Activated B cell treated with CpG ODN at 0.5 μM for 24 hours (primary cell): ENCODE results near the gene RIMBP2. TPM values are rescaled to one million over a fixed set of nuclear protein-coding genes. Genes with fewer than 3 reads are reported as not detected.

ENCODE experiments used
- ATAC-seq: fragments of 200-7000 bp; cut with Tn5 transposase; one replicate; pipeline ENCODE4 v1.10.0; 2021; ENCODE audit warnings: low read depth, mild to moderate bottlenecking, moderate library complexity
- CTCF ChIA-PET: fragments of 350-600 bp; sonication (Branson Sonifier 250); formaldehyde crosslinking; loops from one replicate; lab custom pipeline; 2021; ENCODE audit warnings: antibody characterized with exemption; lab: Charles Lee
- POLR2A ChIA-PET: fragments of 350-600 bp; sonication (Branson Sonifier 250); formaldehyde crosslinking; loops from one replicate; lab custom pipeline; 2021; ENCODE audit warnings: antibody characterized with exemption; lab: Charles Lee
- DNase-seq: peaks from one replicate; pipeline ENCODE4 v3.0.0; 2022
- H3K27ac Mint-ChIP-seq: one replicate; pipeline ENCODE4 v1.8.0; 2020; ENCODE audit warnings: mixed read lengths
- H3K27me3 Mint-ChIP-seq: one replicate; pipeline ENCODE4 v1.8.0; 2021; ENCODE audit warnings: mixed read lengths
- H3K36me3 Mint-ChIP-seq: one replicate; pipeline ENCODE4 v1.8.0; 2021; ENCODE audit warnings: low read depth, mixed read lengths
- H3K4me1 Mint-ChIP-seq: one replicate; pipeline ENCODE4 v1.8.0; 2021; ENCODE audit warnings: mixed read lengths
- H3K4me3 Mint-ChIP-seq: one replicate; pipeline ENCODE4 v1.8.0; 2020; ENCODE audit warnings: mild to moderate bottlenecking, mixed read lengths
- H3K9me3 Mint-ChIP-seq: one replicate; pipeline ENCODE4 v1.8.0; 2020; ENCODE audit warnings: mixed read lengths
- CTCF ChIP-seq: fragments of 200-600 bp; IDR thresholded peaks from one replicate; pipeline ENCODE4 v1.8.0; 2022; ENCODE audit warnings: antibody characterized with exemption, mild to moderate bottlenecking
- intact Hi-C: fragments of 100-400 bp; cut with micrococcal nuclease; formaldehyde crosslinking; loops from one replicate; pipeline ENCODE4 v1.15.1; 2024
- total RNA-seq: library from RNA; stranded (reverse); gene quantifications from 2 replicates; pipeline ENCODE4 v1.2.3, GENCODE V29; 2022

RIMBP2 gene
- total RNA-seq, 1 donor from 2014 or later, result not detected

DNA sequence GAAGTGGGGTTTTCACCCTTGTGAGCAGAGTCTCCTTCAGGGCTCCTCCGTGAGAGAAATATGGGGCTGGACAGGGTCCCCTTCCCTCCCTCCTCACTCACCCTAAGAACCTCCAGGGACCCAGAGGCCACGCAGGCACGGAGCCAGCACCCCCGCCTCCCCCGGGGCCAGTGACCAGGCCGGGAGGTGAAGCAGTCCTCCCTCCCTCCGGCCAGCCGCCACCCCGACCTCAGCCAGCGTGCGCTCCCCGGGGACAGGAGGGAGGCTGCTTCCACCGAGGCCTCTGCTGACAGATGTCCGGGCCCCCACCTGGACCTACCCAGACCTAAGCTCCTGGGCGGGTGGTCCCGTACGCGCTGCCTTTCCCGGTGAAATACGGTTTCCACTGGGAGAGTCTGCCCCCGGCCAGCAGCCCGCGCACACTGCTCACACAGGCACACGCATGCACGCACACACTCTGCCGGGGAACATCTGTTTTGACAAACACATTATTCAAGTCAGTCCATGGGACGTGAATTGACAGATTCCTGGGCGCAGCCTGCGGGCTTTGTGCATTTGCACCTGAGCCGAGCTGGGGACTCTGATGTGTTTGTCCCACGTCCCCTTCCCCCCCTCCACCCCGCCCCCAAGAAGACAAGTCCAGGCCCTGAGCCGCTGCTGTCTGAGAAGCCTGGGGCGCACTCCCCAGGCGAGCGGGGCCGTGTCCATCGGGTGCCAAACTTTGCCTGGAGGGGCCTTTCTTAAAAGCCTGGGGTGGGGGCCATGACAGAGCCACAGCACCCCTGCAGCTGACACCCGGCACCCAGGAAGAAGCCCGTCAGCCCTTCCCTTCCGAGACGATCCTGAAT is 725 bp downstream of the RIMBP2 start:
- peaks cover 3% of the 10 kb centered on the region for H3K9me3 Mint-ChIP-seq
- H3K36me3 Mint-ChIP-seq, result no peaks in the 10 kb centered on the region
- ATAC-seq, result no peak
- no peak for TF ChIP-seq CTCF
- intact Hi-C loops, result no loop called here
- peaks cover 44% of the 10 kb centered on the region for H3K27me3 Mint-ChIP-seq
- DNase-seq, result no peak
- CTCF ChIA-PET, result no interaction called here
- POLR2A ChIA-PET, result no interaction called here
- H3K4me1 Mint-ChIP-seq, result peaks cover 6% of the 10 kb centered on the region
- H3K27ac Mint-ChIP-seq, result no peak overlapping the region
- no peak overlapping the region for H3K4me3 Mint-ChIP-seq

- no peak overlapping the region for H3K27ac Mint-ChIP-seq
- peaks cover 44% of the 10 kb centered on the region for H3K27me3 Mint-ChIP-seq
- ChIA-PET POLR2A (no interaction called here), CTCF (no interaction called here)
- DNase-seq (no peak), ATAC-seq (no peak)
- H3K9me3 Mint-ChIP-seq, result peaks cover 3% of the 10 kb centered on the region
- H3K4me1 Mint-ChIP-seq, result peaks cover 6% of the 10 kb centered on the region
- intact Hi-C loops, result no loop called here
- no peaks in the 10 kb centered on the region for H3K36me3 Mint-ChIP-seq
- no peak for TF ChIP-seq CTCF
- H3K4me3 Mint-ChIP-seq, result no peak overlapping the region
Observed at GRCh38 chr12:130714591-130715149, 1.4 kb downstream of the RIMBP2 start.

DNA sequence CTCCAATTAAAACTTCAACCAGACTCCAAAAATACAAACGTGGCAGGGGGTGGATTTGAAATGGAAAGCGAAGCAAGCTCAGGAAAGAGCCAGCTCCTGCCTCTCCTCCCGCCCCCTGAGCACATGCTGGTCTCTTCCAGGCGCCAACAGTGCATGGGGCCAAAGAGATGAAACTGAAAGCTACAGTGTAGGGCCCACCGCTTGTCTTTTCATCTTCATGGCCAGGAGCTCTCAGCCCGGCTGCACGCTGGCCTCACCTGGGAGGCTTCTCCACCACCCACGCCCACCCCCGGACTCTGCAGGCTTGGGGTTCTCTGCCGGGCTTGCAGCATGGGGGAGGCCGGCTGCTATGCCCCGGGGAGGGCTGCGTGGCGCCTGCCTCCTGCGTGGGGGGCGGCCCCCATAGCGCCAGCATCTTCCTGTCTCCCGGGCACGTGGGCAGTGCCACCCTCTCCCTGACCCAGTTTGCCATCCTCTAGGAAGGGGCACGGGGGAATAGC is 2.0 kb downstream of the RIMBP2 start:
- POLR2A ChIA-PET, result no interaction called here
- DNase-seq, result no peak
- intact Hi-C loops, result no loop called here
- CTCF ChIA-PET, result no interaction called here
- ATAC-seq, result no peak
- peaks cover 6% of the 10 kb centered on the region for H3K4me1 Mint-ChIP-seq
- H3K27me3 Mint-ChIP-seq, result peaks cover 44% of the 10 kb centered on the region
- no peaks in the 10 kb centered on the region for H3K36me3 Mint-ChIP-seq
- no peak for TF ChIP-seq CTCF
- H3K9me3 Mint-ChIP-seq, result peaks cover 3% of the 10 kb centered on the region
- H3K27ac Mint-ChIP-seq, result no peak overlapping the region
- no peak overlapping the region for H3K4me3 Mint-ChIP-seq

GRCh38 chr12:130713581-130713991 is 2.5 kb downstream of the RIMBP2 start:
- ATAC-seq, result no peak
- ChIA-PET POLR2A (no interaction called here), CTCF (no interaction called here)
- DNase-seq, result no peak
- intact Hi-C loops, result no loop called here
- Mint-ChIP-seq H3K9me3 (peaks cover 3% of the 10 kb centered on the region), H3K4me1 (peaks cover 6% of the 10 kb centered on the region), H3K36me3 (no peaks in the 10 kb centered on the region), H3K27me3 (peaks cover 44% of the 10 kb centered on the region), H3K4me3 (no peak overlapping the region), H3K27ac (no peak overlapping the region)
- no peak for TF ChIP-seq CTCF

DNA sequence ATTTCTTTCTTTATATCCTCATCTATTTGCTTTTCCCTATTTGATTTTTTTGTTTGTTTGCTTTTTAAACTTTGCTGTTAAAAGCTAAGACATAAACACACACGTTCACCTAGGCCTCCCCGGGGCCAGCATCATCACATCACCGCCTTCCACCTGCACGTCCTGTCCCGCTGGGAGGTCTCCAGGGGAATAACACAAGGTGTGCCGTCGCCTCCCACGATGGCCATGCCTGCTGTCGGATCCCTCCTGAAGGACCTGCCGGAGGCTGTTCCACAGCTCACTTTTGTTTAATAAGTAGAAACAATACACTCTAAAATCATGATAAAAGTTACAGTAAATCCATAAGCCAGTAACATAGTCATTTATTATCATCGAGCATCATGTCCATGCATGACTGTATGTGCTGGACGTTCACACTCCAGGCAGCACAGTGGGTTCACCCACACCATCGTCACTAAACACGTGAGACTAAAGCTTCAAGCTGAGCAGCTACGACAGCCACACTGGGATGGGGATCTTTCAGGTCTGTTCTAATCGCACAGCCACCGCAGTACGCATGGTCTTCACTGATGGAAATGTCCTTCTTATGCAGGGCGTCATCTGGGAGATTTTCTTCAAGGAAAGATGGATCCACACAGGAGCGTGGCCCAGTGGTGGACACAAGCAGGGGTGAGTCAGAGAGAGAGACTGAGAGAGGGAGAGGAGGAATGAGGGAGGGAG is 3.6 kb downstream of the RIMBP2 start:
- Mint-ChIP-seq H3K4me1 (peaks cover 6% of the 10 kb centered on the region), H3K9me3 (no peaks in the 10 kb centered on the region), H3K27ac (no peak overlapping the region), H3K27me3 (peaks cover 35% of the 10 kb centered on the region), H3K4me3 (no peak overlapping the region), H3K36me3 (no peaks in the 10 kb centered on the region)
- ATAC-seq, result no peak
- ChIA-PET CTCF (no interaction called here), POLR2A (no interaction called here)
- intact Hi-C loops, result no loop called here
- TF ChIP-seq CTCF, result no peak
- no peak for DNase-seq
